ENCODE results near the gene DUSP1. TPM values are rescaled to one million over a fixed set of nuclear protein-coding genes. Genes with fewer than 3 reads are reported as not detected.
"Not testable (repeated sequence)": the region's sequence is repeated elsewhere in the genome, so short reads cannot be mapped to it uniquely, and the experiment has no call there.

The DUSP1 gene
- total and polyA plus RNA-seq, 10 of the 15 experiments (the other 5 are each of a cell fraction or from before 2014, with no cell fraction given): 1.4 to 6.2 (median 3.9) TPM

GRCh38 chr5:172784162-172784561, 13.2 kb upstream of the DUSP1 start:
- RAD21 ChIA-PET (ENCODE audit: unreplicated experiment); H3K9ac ChIP-seq (ENCODE audit: control insufficient read depth, insufficient read depth, low read length); in situ Hi-C loops (cut with MboI); BruUV-seq (replicated peaks); DNase-seq (ENCODE audit: low read depth, low spot score); H3K27me3 ChIP-seq (replicated peaks in 1 of 2; ENCODE audit: control insufficient read depth in 2 of 2, insufficient read depth in 2 of 2, low read length in 1 of 2); H3K4me1 ChIP-seq (ENCODE audit: control insufficient read depth, insufficient read depth, low read length); POLR2A ChIA-PET; H4K20me1 ChIP-seq (ENCODE audit: control insufficient read depth, insufficient read depth); H3K9me3 ChIP-seq (replicated peaks; ENCODE audit: control insufficient read depth, insufficient read depth, low read length); ATAC-seq; H3K27ac ChIP-seq (ENCODE audit: control insufficient read depth, insufficient read depth); H3K4me3 ChIP-seq; FAIRE-seq; H2AFZ ChIP-seq (ENCODE audit: control insufficient read depth, low read depth, low read length); H3K4me2 ChIP-seq (ENCODE audit: control insufficient read depth, insufficient read depth); H3K79me2 ChIP-seq (ENCODE audit: control insufficient read depth, insufficient read depth, low read length); intact Hi-C loops (cut with micrococcal nuclease; ENCODE audit: unreplicated experiment); H3K36me3 ChIP-seq (ENCODE audit: control insufficient read depth in 2 of 2, insufficient read depth in 2 of 2, low read length in 1 of 2): not testable (repeated sequence)
- CTCF ChIA-PET: interaction anchor here (0.7 to 1.3 kb wide), 4 partner anchors 10 to 19 kb away, joined by 3 to 15 read pairs (median 5); partner anchors contain the start of gene DUSP1
- WGBS (ENCODE audit: insufficient coverage, insufficient replicate concordance, low lambda C conversion rate, missing lambda C conversion rate): 99% methylated on average over 4 of the region's 4 CpGs
- SMC1A ChIA-PET (ENCODE audit: uncharacterized antibody, unreplicated experiment): interaction anchor here (0.7 to 1.2 kb wide), 2 partner anchors 12 to 14 kb away, joined by 3 to 4 read pairs; no protein-coding TSS in a partner anchor

DNA sequence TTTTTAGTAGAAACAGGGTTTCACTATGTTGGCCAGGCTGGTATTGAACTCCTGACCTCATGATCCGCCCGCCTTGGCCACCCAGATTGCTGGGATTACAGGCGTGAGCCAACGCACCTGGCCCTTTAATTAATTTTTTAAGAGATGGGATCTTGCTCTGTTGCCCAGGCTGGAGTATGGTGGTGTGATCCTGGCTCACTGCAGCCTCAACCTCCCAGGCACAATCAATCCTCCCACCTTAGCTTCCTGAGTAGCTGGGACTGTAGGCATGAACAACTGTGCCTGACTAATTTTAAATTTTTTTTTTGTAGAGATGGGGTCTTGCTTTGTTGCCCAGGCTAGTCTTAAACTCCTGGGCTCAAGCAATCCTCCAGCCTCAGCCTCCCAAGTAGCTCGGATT, 12.3 kb upstream of the DUSP1 start:
- BruUV-seq (replicated peaks); FAIRE-seq; H3K27me3 ChIP-seq (replicated peaks in 1 of 2; ENCODE audit: control insufficient read depth in 2 of 2, insufficient read depth in 2 of 2, low read length in 1 of 2); H3K4me3 ChIP-seq; H3K4me1 ChIP-seq (ENCODE audit: control insufficient read depth, insufficient read depth, low read length); H3K9me3 ChIP-seq (replicated peaks; ENCODE audit: control insufficient read depth, insufficient read depth, low read length); ATAC-seq; H3K9ac ChIP-seq (ENCODE audit: control insufficient read depth, insufficient read depth, low read length); intact Hi-C loops (cut with micrococcal nuclease; ENCODE audit: unreplicated experiment); H3K36me3 ChIP-seq (ENCODE audit: control insufficient read depth in 2 of 2, insufficient read depth in 2 of 2, low read length in 1 of 2); RAD21 ChIA-PET (ENCODE audit: unreplicated experiment); H4K20me1 ChIP-seq (ENCODE audit: control insufficient read depth, insufficient read depth); POLR2A ChIA-PET; H3K27ac ChIP-seq (ENCODE audit: control insufficient read depth, insufficient read depth); H2AFZ ChIP-seq (ENCODE audit: control insufficient read depth, low read depth, low read length); DNase-seq (ENCODE audit: low read depth, low spot score); H3K79me2 ChIP-seq (ENCODE audit: control insufficient read depth, insufficient read depth, low read length); in situ Hi-C loops (cut with MboI); H3K4me2 ChIP-seq (ENCODE audit: control insufficient read depth, insufficient read depth): not testable (repeated sequence)
- WGBS (ENCODE audit: insufficient coverage, insufficient replicate concordance, low lambda C conversion rate, missing lambda C conversion rate): 83% methylated on average over 5 of the region's 5 CpGs
- ChIA-PET CTCF (interaction anchor here (0.7 to 1.3 kb wide), 3 partner anchors 12 to 18 kb away, joined by 3 to 15 read pairs (median 6); partner anchors contain the start of gene DUSP1), SMC1A (ENCODE audit: uncharacterized antibody, unreplicated experiment) (interaction anchor here (0.7 to 1.2 kb wide), 2 partner anchors 11 to 15 kb away, joined by 3 to 4 read pairs; no protein-coding TSS in a partner anchor)

Measured in GM12878 (cell line).